ENCODE measurements around the gene KHDC3L.

DNA sequence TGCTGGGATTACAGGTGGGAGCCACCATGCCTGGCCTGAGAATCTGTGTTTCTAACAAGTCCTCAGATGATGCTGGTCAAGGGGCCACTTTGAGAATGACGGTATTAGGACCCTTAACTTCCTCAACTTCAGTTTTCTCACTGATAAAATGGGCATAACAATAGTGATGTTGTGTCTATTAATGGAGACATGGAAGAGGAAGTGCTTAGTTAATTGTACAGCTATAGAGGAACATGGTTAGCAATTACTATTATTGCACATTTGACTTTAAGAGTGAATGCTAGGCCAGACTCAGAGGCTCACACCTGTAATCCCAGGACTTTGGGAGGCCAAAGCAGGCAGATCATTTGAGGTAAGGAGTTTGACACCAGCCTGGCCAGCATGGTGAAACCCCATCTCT lies 21.1 kb upstream of the KHDC3L start:
- TF ChIP-seq, protein P1, sequence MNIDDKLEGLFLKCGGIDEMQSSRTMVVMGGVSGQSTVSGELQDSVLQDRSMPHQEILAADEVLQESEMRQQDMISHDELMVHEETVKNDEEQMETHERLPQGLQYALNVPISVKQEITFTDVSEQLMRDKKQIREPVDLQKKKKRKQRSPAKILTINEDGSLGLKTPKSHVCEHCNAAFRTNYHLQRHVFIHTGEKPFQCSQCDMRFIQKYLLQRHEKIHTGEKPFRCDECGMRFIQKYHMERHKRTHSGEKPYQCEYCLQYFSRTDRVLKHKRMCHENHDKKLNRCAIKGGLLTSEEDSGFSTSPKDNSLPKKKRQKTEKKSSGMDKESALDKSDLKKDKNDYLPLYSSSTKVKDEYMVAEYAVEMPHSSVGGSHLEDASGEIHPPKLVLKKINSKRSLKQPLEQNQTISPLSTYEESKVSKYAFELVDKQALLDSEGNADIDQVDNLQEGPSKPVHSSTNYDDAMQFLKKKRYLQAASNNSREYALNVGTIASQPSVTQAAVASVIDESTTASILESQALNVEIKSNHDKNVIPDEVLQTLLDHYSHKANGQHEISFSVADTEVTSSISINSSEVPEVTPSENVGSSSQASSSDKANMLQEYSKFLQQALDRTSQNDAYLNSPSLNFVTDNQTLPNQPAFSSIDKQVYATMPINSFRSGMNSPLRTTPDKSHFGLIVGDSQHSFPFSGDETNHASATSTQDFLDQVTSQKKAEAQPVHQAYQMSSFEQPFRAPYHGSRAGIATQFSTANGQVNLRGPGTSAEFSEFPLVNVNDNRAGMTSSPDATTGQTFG (tag by site-specific recombination; IDR thresholded peaks at IDR 0.05; ENCODE audit: borderline replicate concordance): no peak
- no peak for TF ChIP-seq MYNN (tag by site-specific recombination; IDR thresholded peaks at IDR 0.05; ENCODE audit: borderline replicate concordance)
- TF ChIP-seq, protein P2, sequence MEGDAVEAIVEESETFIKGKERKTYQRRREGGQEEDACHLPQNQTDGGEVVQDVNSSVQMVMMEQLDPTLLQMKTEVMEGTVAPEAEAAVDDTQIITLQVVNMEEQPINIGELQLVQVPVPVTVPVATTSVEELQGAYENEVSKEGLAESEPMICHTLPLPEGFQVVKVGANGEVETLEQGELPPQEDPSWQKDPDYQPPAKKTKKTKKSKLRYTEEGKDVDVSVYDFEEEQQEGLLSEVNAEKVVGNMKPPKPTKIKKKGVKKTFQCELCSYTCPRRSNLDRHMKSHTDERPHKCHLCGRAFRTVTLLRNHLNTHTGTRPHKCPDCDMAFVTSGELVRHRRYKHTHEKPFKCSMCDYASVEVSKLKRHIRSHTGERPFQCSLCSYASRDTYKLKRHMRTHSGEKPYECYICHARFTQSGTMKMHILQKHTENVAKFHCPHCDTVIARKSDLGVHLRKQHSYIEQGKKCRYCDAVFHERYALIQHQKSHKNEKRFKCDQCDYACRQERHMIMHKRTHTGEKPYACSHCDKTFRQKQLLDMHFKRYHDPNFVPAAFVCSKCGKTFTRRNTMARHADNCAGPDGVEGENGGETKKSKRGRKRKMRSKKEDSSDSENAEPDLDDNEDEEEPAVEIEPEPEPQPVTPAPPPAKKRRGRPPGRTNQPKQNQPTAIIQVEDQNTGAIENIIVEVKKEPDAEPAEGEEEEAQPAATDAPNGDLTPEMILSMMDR (tag by site-specific recombination; IDR thresholded peaks at IDR 0.05): no peak
- no peak for TF ChIP-seq ZNF391 (tag by site-specific recombination; IDR thresholded peaks at IDR 0.05; ENCODE audit: borderline replicate concordance, low read depth)
- no peak for TF ChIP-seq ZNF623 (tag by site-specific recombination; IDR thresholded peaks at IDR 0.05)
- TF ChIP-seq, protein P3, sequence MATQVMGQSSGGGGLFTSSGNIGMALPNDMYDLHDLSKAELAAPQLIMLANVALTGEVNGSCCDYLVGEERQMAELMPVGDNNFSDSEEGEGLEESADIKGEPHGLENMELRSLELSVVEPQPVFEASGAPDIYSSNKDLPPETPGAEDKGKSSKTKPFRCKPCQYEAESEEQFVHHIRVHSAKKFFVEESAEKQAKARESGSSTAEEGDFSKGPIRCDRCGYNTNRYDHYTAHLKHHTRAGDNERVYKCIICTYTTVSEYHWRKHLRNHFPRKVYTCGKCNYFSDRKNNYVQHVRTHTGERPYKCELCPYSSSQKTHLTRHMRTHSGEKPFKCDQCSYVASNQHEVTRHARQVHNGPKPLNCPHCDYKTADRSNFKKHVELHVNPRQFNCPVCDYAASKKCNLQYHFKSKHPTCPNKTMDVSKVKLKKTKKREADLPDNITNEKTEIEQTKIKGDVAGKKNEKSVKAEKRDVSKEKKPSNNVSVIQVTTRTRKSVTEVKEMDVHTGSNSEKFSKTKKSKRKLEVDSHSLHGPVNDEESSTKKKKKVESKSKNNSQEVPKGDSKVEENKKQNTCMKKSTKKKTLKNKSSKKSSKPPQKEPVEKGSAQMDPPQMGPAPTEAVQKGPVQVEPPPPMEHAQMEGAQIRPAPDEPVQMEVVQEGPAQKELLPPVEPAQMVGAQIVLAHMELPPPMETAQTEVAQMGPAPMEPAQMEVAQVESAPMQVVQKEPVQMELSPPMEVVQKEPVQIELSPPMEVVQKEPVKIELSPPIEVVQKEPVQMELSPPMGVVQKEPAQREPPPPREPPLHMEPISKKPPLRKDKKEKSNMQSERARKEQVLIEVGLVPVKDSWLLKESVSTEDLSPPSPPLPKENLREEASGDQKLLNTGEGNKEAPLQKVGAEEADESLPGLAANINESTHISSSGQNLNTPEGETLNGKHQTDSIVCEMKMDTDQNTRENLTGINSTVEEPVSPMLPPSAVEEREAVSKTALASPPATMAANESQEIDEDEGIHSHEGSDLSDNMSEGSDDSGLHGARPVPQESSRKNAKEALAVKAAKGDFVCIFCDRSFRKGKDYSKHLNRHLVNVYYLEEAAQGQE (tag by site-specific recombination; IDR thresholded peaks at IDR 0.05): no peak
- no peak for TF ChIP-seq ZNF114 (tag by site-specific recombination; IDR thresholded peaks at IDR 0.05)
